Measurements from ENCODE around the gene GBP1.
"Not testable (repeated sequence)": the region's sequence is repeated elsewhere in the genome, so short reads cannot be mapped to it uniquely, and the experiment has no call there.

Gene GBP1

GRCh38 chr1:89035080-89035479 is 29.9 kb downstream of the GBP1 start:
- Histone ChIP-seq H3K18ac (ENCODE audit: low read length) (no peak overlapping the region), H3K4me1 (ENCODE audit: control insufficient read depth in 2 of 2, insufficient read depth in 1 of 2, low read depth in 1 of 2, low read length in 2 of 2) (no peaks in the 10 kb centered on the region), H4K8ac (ENCODE audit: low read depth, low read length) (no peak overlapping the region), H3K9me3 (replicated peaks in 1 of 2; ENCODE audit: control insufficient read depth in 2 of 2, insufficient read depth in 1 of 2, low read depth in 1 of 2, low read length in 2 of 2) (peaks cover 0 to 2% of the 10 kb centered on the region in 2 donors), H3K36me3 (replicated peaks in 1 of 2; ENCODE audit: control insufficient read depth in 2 of 2, insufficient read depth in 2 of 2, low read length in 2 of 2) (no peaks in the 10 kb centered on the region), H3K4me3 (ENCODE audit: low read length in 2 of 2) (no peak overlapping the region), H4K91ac (ENCODE audit: low read depth, low read length, poor library complexity) (no peak overlapping the region), H3K79me1 (ENCODE audit: low read depth, low read length) (no peaks in the 10 kb centered on the region), H3K23ac (ENCODE audit: low read depth, low read length, poor library complexity) (no peak overlapping the region), H2AK5ac (ENCODE audit: low read depth, low read length) (no peak overlapping the region), H3K27ac (replicated peaks; ENCODE audit: low read length) (no peak overlapping the region), H3K9ac (ENCODE audit: low read depth, low read length, poor library complexity) (no peak overlapping the region), H3K4ac (ENCODE audit: low read length) (no peak overlapping the region), H3K14ac (ENCODE audit: low read length) (no peak overlapping the region), H2AFZ (ENCODE audit: low read length) (no peak overlapping the region), H2BK12ac (ENCODE audit: low read length) (no peak overlapping the region), H2BK15ac (ENCODE audit: low read length) (no peak overlapping the region), H3K27me3 (ENCODE audit: control insufficient read depth in 3 of 3, insufficient read depth in 3 of 3, low read depth in 1 of 3, low read length in 3 of 3) (no peaks in the 10 kb centered on the region), H2BK5ac (ENCODE audit: low read length) (no peak overlapping the region), H3K4me2 (ENCODE audit: insufficient read depth, low read length, poor library complexity, severe bottlenecking) (no peak overlapping the region), H2BK120ac (ENCODE audit: low read depth, low read length) (no peak overlapping the region)
- DNase-seq (ENCODE audit: low spot score), result no peak
- no CpG with 5 or more reads among the region's 1 CpG for WGBS, 2 donors (ENCODE audit: extremely low coverage in 2 of 2, insufficient read length in 2 of 2, insufficient replicate concordance in 1 of 2)

- H2BK12ac ChIP-seq (ENCODE audit: low read length); H3K18ac ChIP-seq (ENCODE audit: low read length); H3K36me3 ChIP-seq (replicated peaks in 1 of 2; ENCODE audit: control insufficient read depth in 2 of 2, insufficient read depth in 2 of 2, low read length in 2 of 2); DNase-seq (ENCODE audit: low spot score); H2BK120ac ChIP-seq (ENCODE audit: low read depth, low read length); H3K14ac ChIP-seq (ENCODE audit: low read length); H3K9ac ChIP-seq (ENCODE audit: low read depth, low read length, poor library complexity); H3K4me2 ChIP-seq (ENCODE audit: insufficient read depth, low read length, poor library complexity, severe bottlenecking); H3K4me1 ChIP-seq (ENCODE audit: control insufficient read depth in 2 of 2, insufficient read depth in 1 of 2, low read depth in 1 of 2, low read length in 2 of 2); H3K79me1 ChIP-seq (ENCODE audit: low read depth, low read length); H3K23ac ChIP-seq (ENCODE audit: low read depth, low read length, poor library complexity); H4K8ac ChIP-seq (ENCODE audit: low read depth, low read length); H4K91ac ChIP-seq (ENCODE audit: low read depth, low read length, poor library complexity); H3K4me3 ChIP-seq (ENCODE audit: low read length in 2 of 2); H2AK5ac ChIP-seq (ENCODE audit: low read depth, low read length); H3K27me3 ChIP-seq (ENCODE audit: control insufficient read depth in 3 of 3, insufficient read depth in 3 of 3, low read depth in 1 of 3, low read length in 3 of 3); H2BK5ac ChIP-seq (ENCODE audit: low read length); H2AFZ ChIP-seq (ENCODE audit: low read length); H3K9me3 ChIP-seq (replicated peaks in 1 of 2; ENCODE audit: control insufficient read depth in 2 of 2, insufficient read depth in 1 of 2, low read depth in 1 of 2, low read length in 2 of 2); H3K27ac ChIP-seq (replicated peaks; ENCODE audit: low read length); H3K4ac ChIP-seq (ENCODE audit: low read length); H2BK15ac ChIP-seq (ENCODE audit: low read length): not testable (repeated sequence)
- WGBS, 2 donors (ENCODE audit: extremely low coverage in 2 of 2, insufficient read length in 2 of 2, insufficient replicate concordance in 1 of 2), result no CpG with 5 or more reads among the region's 5 CpGs
Measured at GRCh38 chr1:89034004-89034403, 31.0 kb downstream of the GBP1 start.

GRCh38 chr1:89029051-89029450 is 36.0 kb downstream of the GBP1 start:
- not testable (repeated sequence) for H3K27me3 ChIP-seq (ENCODE audit: control insufficient read depth in 3 of 3, insufficient read depth in 3 of 3, low read depth in 1 of 3, low read length in 3 of 3); H3K23ac ChIP-seq (ENCODE audit: low read depth, low read length, poor library complexity); H2AFZ ChIP-seq (ENCODE audit: low read length); H2BK12ac ChIP-seq (ENCODE audit: low read length); H3K9ac ChIP-seq (ENCODE audit: low read depth, low read length, poor library complexity); H3K79me1 ChIP-seq (ENCODE audit: low read depth, low read length); H2BK120ac ChIP-seq (ENCODE audit: low read depth, low read length); H3K36me3 ChIP-seq (replicated peaks in 1 of 2; ENCODE audit: control insufficient read depth in 2 of 2, insufficient read depth in 2 of 2, low read length in 2 of 2); H3K4me1 ChIP-seq (ENCODE audit: control insufficient read depth in 2 of 2, insufficient read depth in 1 of 2, low read depth in 1 of 2, low read length in 2 of 2); H3K4me2 ChIP-seq (ENCODE audit: insufficient read depth, low read length, poor library complexity, severe bottlenecking); H3K27ac ChIP-seq (replicated peaks; ENCODE audit: low read length); H4K8ac ChIP-seq (ENCODE audit: low read depth, low read length); H2BK5ac ChIP-seq (ENCODE audit: low read length); H3K9me3 ChIP-seq (replicated peaks in 1 of 2; ENCODE audit: control insufficient read depth in 2 of 2, insufficient read depth in 1 of 2, low read depth in 1 of 2, low read length in 2 of 2); H2BK15ac ChIP-seq (ENCODE audit: low read length); H3K4me3 ChIP-seq (ENCODE audit: low read length in 2 of 2); H3K4ac ChIP-seq (ENCODE audit: low read length); H3K18ac ChIP-seq (ENCODE audit: low read length); H4K91ac ChIP-seq (ENCODE audit: low read depth, low read length, poor library complexity); DNase-seq (ENCODE audit: low spot score); H3K14ac ChIP-seq (ENCODE audit: low read length); H2AK5ac ChIP-seq (ENCODE audit: low read depth, low read length)
- no CpG with 5 or more reads among the region's 2 CpGs for WGBS, 2 donors (ENCODE audit: extremely low coverage in 2 of 2, insufficient read length in 2 of 2, insufficient replicate concordance in 1 of 2)

GRCh38 chr1:89025928-89026327 is 39.1 kb downstream of the GBP1 start:
- no peak overlapping the region for H2AK5ac ChIP-seq (ENCODE audit: low read depth, low read length)
- no peak overlapping the region for H3K18ac ChIP-seq (ENCODE audit: low read length)
- H3K4me2 ChIP-seq (ENCODE audit: insufficient read depth, low read length, poor library complexity, severe bottlenecking), result no peak overlapping the region
- no peak overlapping the region for H3K4me3 ChIP-seq (ENCODE audit: low read length in 2 of 2)
- H3K14ac ChIP-seq (ENCODE audit: low read length), result no peak overlapping the region
- H3K27me3 ChIP-seq (ENCODE audit: control insufficient read depth in 3 of 3, insufficient read depth in 3 of 3, low read depth in 1 of 3, low read length in 3 of 3), result no peaks in the 10 kb centered on the region
- H3K79me1 ChIP-seq (ENCODE audit: low read depth, low read length), result no peaks in the 10 kb centered on the region
- no CpG with 5 or more reads among the region's 3 CpGs for WGBS, 2 donors (ENCODE audit: extremely low coverage in 2 of 2, insufficient read length in 2 of 2, insufficient replicate concordance in 1 of 2)
- no peak overlapping the region for H2BK5ac ChIP-seq (ENCODE audit: low read length)
- H2AFZ ChIP-seq (ENCODE audit: low read length), result no peak overlapping the region
- no peak overlapping the region for H4K8ac ChIP-seq (ENCODE audit: low read depth, low read length)
- H3K9me3 ChIP-seq (replicated peaks in 1 of 2; ENCODE audit: control insufficient read depth in 2 of 2, insufficient read depth in 1 of 2, low read depth in 1 of 2, low read length in 2 of 2), result no peaks in the 10 kb centered on the region
- no peak for DNase-seq (ENCODE audit: low spot score)
- H3K27ac ChIP-seq (replicated peaks; ENCODE audit: low read length), result no peak overlapping the region
- no peak overlapping the region for H4K91ac ChIP-seq (ENCODE audit: low read depth, low read length, poor library complexity)
- H3K9ac ChIP-seq (ENCODE audit: low read depth, low read length, poor library complexity), result no peak overlapping the region
- no peak overlapping the region for H2BK15ac ChIP-seq (ENCODE audit: low read length)
- H3K23ac ChIP-seq (ENCODE audit: low read depth, low read length, poor library complexity), result no peak overlapping the region
- H3K4me1 ChIP-seq (ENCODE audit: control insufficient read depth in 2 of 2, insufficient read depth in 1 of 2, low read depth in 1 of 2, low read length in 2 of 2), result peaks cover 0 to 2% of the 10 kb centered on the region in 2 donors
- H2BK12ac ChIP-seq (ENCODE audit: low read length), result no peak overlapping the region
- no peak overlapping the region for H3K4ac ChIP-seq (ENCODE audit: low read length)
- no peak overlapping the region for H2BK120ac ChIP-seq (ENCODE audit: low read depth, low read length)
- H3K36me3 ChIP-seq (replicated peaks in 1 of 2; ENCODE audit: control insufficient read depth in 2 of 2, insufficient read depth in 2 of 2, low read length in 2 of 2), result no peaks in the 10 kb centered on the region
